ENCODE data around the gene ASTN2. TPM values are rescaled to one million over a fixed set of nuclear protein-coding genes. Genes with fewer than 3 reads are reported as not detected.
A peak's percentile ranks its signal among the peaks of the same experiment; 100 is the strongest.

Gene ASTN2
- total and polyA plus RNA-seq, 9 of the 15 experiments (the other 6 are each of a cell fraction or from before 2014, with no cell fraction given) = 0.56 to 3.5 (median 1.9) TPM

GRCh38 chr9:116422119-116422979, 992.5 kb downstream of the ASTN2 start (continued):
- TF ChIP-seq ARID4B (CRISPR knock-in tag; IDR thresholded peaks at IDR 0.05) (no peak), HDAC8 (tag; IDR thresholded peaks at IDR 0.05) (no peak), CBFA2T3 (IDR thresholded peaks at IDR 0.05) (peak; percentile 97), ARID3A (IDR thresholded peaks at IDR 0.05; ENCODE audit: borderline replicate concordance, low read depth, low read length) (peak; percentile 88; the same call in 1 of the 2 replicates), PTTG1 (tag; IDR thresholded peaks at IDR 0.05; ENCODE audit: low read depth) (peak; percentile 8; the same call in 1 of the 2 replicates), POLR2A (conservative IDR thresholded peaks at IDR 0.05) (no peak), MCM7 (IDR thresholded peaks at IDR 0.05) (no peak), TEAD2 (tag; IDR thresholded peaks at IDR 0.05) (0 out of 2 replicates have a peak, but pooled peaks have one; percentile 34), GTF2A2 (tag; IDR thresholded peaks at IDR 0.05) (no peak), KDM1A (IDR thresholded peaks at IDR 0.05) (peak; percentile 56 to 76; a peak in 3 of 4 replicates), HMGN3 (IDR thresholded peaks at IDR 0.05; ENCODE audit: borderline replicate concordance, extremely low read depth, insufficient read length, low read depth, low read length) (no peak), CREM (IDR thresholded peaks at IDR 0.05; ENCODE audit: low read depth) (peak; percentile 74), ATF7 (IDR thresholded peaks at IDR 0.05) (peak; percentile 98), MYC (IDR thresholded peaks at IDR 0.05; ENCODE audit: low read depth, low read length) (peak; percentile 82), MYC (CRISPR knock-in tag; IDR thresholded peaks at IDR 0.05; ENCODE audit: borderline replicate concordance, low read depth) (no peak), GATAD2A (IDR thresholded peaks at IDR 0.05) (peak; percentile 7; the same call in 1 of the 2 replicates), DMBX1 (CRISPR knock-in tag; IDR thresholded peaks at IDR 0.05; ENCODE audit: borderline replicate concordance) (peak; percentile 69; the same call in 1 of the 2 replicates), NR4A1 (CRISPR knock-in tag; IDR thresholded peaks at IDR 0.05) (no peak), NR4A1 (tag; IDR thresholded peaks at IDR 0.05) (peak; percentile 56; the same call in 1 of the 2 replicates), PHB2 (IDR thresholded peaks at IDR 0.05; ENCODE audit: low read depth) (no peak; the same call in 1 of the 2 replicates), CC2D1A (IDR thresholded peaks at IDR 0.05) (no peak; the same call in 1 of the 2 replicates)
- TF ChIP-seq, protein P1, sequence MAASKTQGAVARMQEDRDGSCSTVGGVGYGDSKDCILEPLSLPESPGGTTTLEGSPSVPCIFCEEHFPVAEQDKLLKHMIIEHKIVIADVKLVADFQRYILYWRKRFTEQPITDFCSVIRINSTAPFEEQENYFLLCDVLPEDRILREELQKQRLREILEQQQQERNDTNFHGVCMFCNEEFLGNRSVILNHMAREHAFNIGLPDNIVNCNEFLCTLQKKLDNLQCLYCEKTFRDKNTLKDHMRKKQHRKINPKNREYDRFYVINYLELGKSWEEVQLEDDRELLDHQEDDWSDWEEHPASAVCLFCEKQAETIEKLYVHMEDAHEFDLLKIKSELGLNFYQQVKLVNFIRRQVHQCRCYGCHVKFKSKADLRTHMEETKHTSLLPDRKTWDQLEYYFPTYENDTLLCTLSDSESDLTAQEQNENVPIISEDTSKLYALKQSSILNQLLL (CRISPR knock-in tag; IDR thresholded peaks at IDR 0.05; ENCODE audit: borderline replicate concordance) = no peak

Data from K562 (cell line).